ENCODE measurements around the gene CMTM7. TPM values are rescaled to one million over a fixed set of nuclear protein-coding genes. Genes with fewer than 3 reads are reported as not detected.
"Not testable (repeated sequence)": the region's sequence is repeated elsewhere in the genome, so short reads cannot be mapped to it uniquely, and the experiment has no call there.

Gene CMTM7
- total RNA-seq, 1 donor from 2014 or later, result 5.8 TPM

GRCh38 chr3:32456429-32457130 lies 64.9 kb downstream of the CMTM7 start:
- H3K4me3 ChIP-seq (ENCODE audit: low read depth, low read length), result no peak overlapping the region
- DNase-seq (ENCODE audit: low read depth) (no peak), FAIRE-seq (peak; percentile 70)
- peaks cover 1% of the 10 kb centered on the region for H3K36me3 ChIP-seq (ENCODE audit: control insufficient read depth, insufficient read depth, low read length)
- no peak for TF ChIP-seq CTCF (IDR thresholded peaks at IDR 0.05; ENCODE audit: insufficient read depth, low read length, severe bottlenecking)
- H3K27me3 ChIP-seq (ENCODE audit: control insufficient read depth, insufficient read depth, low read length), result no peaks in the 10 kb centered on the region

GRCh38 chr3:32457971-32458471 lies 66.4 kb downstream of the CMTM7 start:
- DNase-seq (ENCODE audit: low read depth), result no peak
- H3K4me3 ChIP-seq (ENCODE audit: low read depth, low read length), result no peak overlapping the region
- TF ChIP-seq CTCF (IDR thresholded peaks at IDR 0.05; ENCODE audit: insufficient read depth, low read length, severe bottlenecking), result no peak
- H3K36me3 ChIP-seq (ENCODE audit: control insufficient read depth, insufficient read depth, low read length), result peaks cover 1% of the 10 kb centered on the region
- no peak for FAIRE-seq
- H3K27me3 ChIP-seq (ENCODE audit: control insufficient read depth, insufficient read depth, low read length), result no peaks in the 10 kb centered on the region

GRCh38 chr3:32459450-32459849 lies 67.8 kb downstream of the CMTM7 start:
- Histone ChIP-seq H3K36me3 (ENCODE audit: control insufficient read depth, insufficient read depth, low read length) (no peaks in the 10 kb centered on the region), H3K27me3 (ENCODE audit: control insufficient read depth, insufficient read depth, low read length) (no peaks in the 10 kb centered on the region), H3K4me3 (ENCODE audit: low read depth, low read length) (no peak overlapping the region)
- TF ChIP-seq CTCF (IDR thresholded peaks at IDR 0.05; ENCODE audit: insufficient read depth, low read length, severe bottlenecking), result no peak
- DNase-seq (ENCODE audit: low read depth), result no peak
- no peak for FAIRE-seq

- TF ChIP-seq CTCF (IDR thresholded peaks at IDR 0.05; ENCODE audit: insufficient read depth, low read length, severe bottlenecking), result no peak
- no peak for FAIRE-seq
Measured at GRCh38 chr3:32460031-32460749, 68.5 kb downstream of the CMTM7 start.

GRCh38 chr3:32460817-32461496 lies 69.3 kb downstream of the CMTM7 start:
- H3K27me3 ChIP-seq (ENCODE audit: control insufficient read depth, insufficient read depth, low read length); DNase-seq (ENCODE audit: low read depth); H3K36me3 ChIP-seq (ENCODE audit: control insufficient read depth, insufficient read depth, low read length); FAIRE-seq; H3K4me3 ChIP-seq (ENCODE audit: low read depth, low read length): not testable (repeated sequence)

More at GRCh38 chr3:32460031-32460749, 68.5 kb downstream of the CMTM7 start:
- peak; percentile 58 for DNase-seq (ENCODE audit: low read depth)
- Histone ChIP-seq H3K4me3 (ENCODE audit: low read depth, low read length) (no peak overlapping the region), H3K27me3 (ENCODE audit: control insufficient read depth, insufficient read depth, low read length) (no peaks in the 10 kb centered on the region), H3K36me3 (ENCODE audit: control insufficient read depth, insufficient read depth, low read length) (no peaks in the 10 kb centered on the region)

- not testable (repeated sequence) for H3K4me3 ChIP-seq (ENCODE audit: low read depth, low read length); DNase-seq (ENCODE audit: low read depth); H3K27me3 ChIP-seq (ENCODE audit: control insufficient read depth, insufficient read depth, low read length); H3K36me3 ChIP-seq (ENCODE audit: control insufficient read depth, insufficient read depth, low read length); FAIRE-seq
Measured at GRCh38 chr3:32462191-32462986, 70.7 kb downstream of the CMTM7 start.

GRCh38 chr3:32463415-32463814 lies 71.8 kb downstream of the CMTM7 start:
- not testable (repeated sequence) for H3K36me3 ChIP-seq (ENCODE audit: control insufficient read depth, insufficient read depth, low read length); H3K4me3 ChIP-seq (ENCODE audit: low read depth, low read length); FAIRE-seq; DNase-seq (ENCODE audit: low read depth); H3K27me3 ChIP-seq (ENCODE audit: control insufficient read depth, insufficient read depth, low read length)

- not testable (repeated sequence) for DNase-seq (ENCODE audit: low read depth); H3K36me3 ChIP-seq (ENCODE audit: control insufficient read depth, insufficient read depth, low read length); H3K27me3 ChIP-seq (ENCODE audit: control insufficient read depth, insufficient read depth, low read length); H3K4me3 ChIP-seq (ENCODE audit: low read depth, low read length); FAIRE-seq
Measured at GRCh38 chr3:32464726-32465125, 73.1 kb downstream of the CMTM7 start.

- not testable (repeated sequence) for H3K36me3 ChIP-seq (ENCODE audit: control insufficient read depth, insufficient read depth, low read length); H3K4me3 ChIP-seq (ENCODE audit: low read depth, low read length); DNase-seq (ENCODE audit: low read depth); FAIRE-seq; H3K27me3 ChIP-seq (ENCODE audit: control insufficient read depth, insufficient read depth, low read length)
Measured at GRCh38 chr3:32466808-32467207, 75.2 kb downstream of the CMTM7 start.
